DND-41 (cell line): ENCODE measurements around the gene SMYD1.

ENCODE experiments used
- ATAC-seq: fragments of 200-7000 bp; cut with Tn5 transposase; 3 replicates; pipeline ENCODE4 v1.9.1; 2021; ENCODE audit warnings: low read depth; ENCODE audit not compliant: insufficient read depth
- DNase-seq: peaks from one replicate; pipeline ENCODE4 v3.0.0-alpha.2; 2020
- H2AFZ ChIP-seq: 2 replicates; pipeline ENCODE4 v1.6.0; 2012; ENCODE audit warnings: low read depth, low read length
- H3K27ac ChIP-seq: 2 replicates; pipeline ENCODE4 v1.5.1; 2012; ENCODE audit warnings: low read length, inconsistent platforms
- H3K27me3 ChIP-seq: fragments of 200-600 bp; sonication (generic); 2 replicates; pipeline ENCODE4 v1.6.0; 2012; ENCODE audit warnings: low read length, mild to moderate bottlenecking, inconsistent platforms; ENCODE audit not compliant: insufficient read depth, poor library complexity
- H3K36me3 ChIP-seq: 2 replicates; pipeline ENCODE4 v1.5.1; 2012; ENCODE audit warnings: low read length, inconsistent platforms; ENCODE audit not compliant: insufficient read depth
- H3K4me1 ChIP-seq: 2 replicates; pipeline ENCODE4 v1.5.1; 2012; ENCODE audit warnings: mild to moderate bottlenecking, low read length; ENCODE audit not compliant: insufficient read depth
- H3K4me2 ChIP-seq: 2 replicates; pipeline ENCODE4 v1.6.0; 2012; ENCODE audit warnings: mild to moderate bottlenecking, moderate library complexity, low read length, inconsistent platforms; ENCODE audit not compliant: insufficient read depth
- H3K4me3 ChIP-seq, 2 experiments: fragments of 200-600 bp in 1 of 2; shearing (Covaris generic) in 1 of 2; 2 replicates each; pipeline ENCODE4 v1.5.1; 2012 to 2016; ENCODE audit warnings: inconsistent platforms in 2 of 2, low read length in 2 of 2, mild to moderate bottlenecking in 2 of 2, low read depth in 1 of 2, moderate library complexity in 1 of 2
- H3K79me2 ChIP-seq: 2 replicates; pipeline ENCODE4 v1.6.0; 2012; ENCODE audit warnings: low read length, inconsistent platforms; ENCODE audit not compliant: insufficient read depth
- H3K9ac ChIP-seq: 2 replicates; pipeline ENCODE4 v1.6.0; 2012; ENCODE audit warnings: low read depth, mild to moderate bottlenecking, inconsistent platforms, low read length, moderate library complexity
- H3K9me3 ChIP-seq: 2 replicates; pipeline ENCODE4 v1.5.1; 2012; ENCODE audit warnings: low read length, moderate library complexity, mild to moderate bottlenecking, inconsistent platforms; ENCODE audit not compliant: insufficient read depth, severe bottlenecking
- H4K20me1 ChIP-seq: 2 replicates; pipeline ENCODE4 v1.6.0; 2012; ENCODE audit warnings: low read length; ENCODE audit not compliant: insufficient read depth
- EZH2 ChIP-seq: IDR thresholded peaks from 3 replicates; pipeline ENCODE4 v1.6.1; 2012; ENCODE audit warnings: borderline replicate concordance, low read depth, mild to moderate bottlenecking, moderate library complexity, low read length, inconsistent platforms; ENCODE audit not compliant: severe bottlenecking
- TF ChIP-seq, protein P1 (sequence below): IDR thresholded peaks from 2 replicates; pipeline ENCODE4 v1.5.1; 2012; ENCODE audit warnings: borderline replicate concordance, low read length, moderate library complexity, mild to moderate bottlenecking; ENCODE audit not compliant: poor library complexity, severe bottlenecking; ENCODE audit errors: extremely low read depth

SMYD1 gene

DNA sequence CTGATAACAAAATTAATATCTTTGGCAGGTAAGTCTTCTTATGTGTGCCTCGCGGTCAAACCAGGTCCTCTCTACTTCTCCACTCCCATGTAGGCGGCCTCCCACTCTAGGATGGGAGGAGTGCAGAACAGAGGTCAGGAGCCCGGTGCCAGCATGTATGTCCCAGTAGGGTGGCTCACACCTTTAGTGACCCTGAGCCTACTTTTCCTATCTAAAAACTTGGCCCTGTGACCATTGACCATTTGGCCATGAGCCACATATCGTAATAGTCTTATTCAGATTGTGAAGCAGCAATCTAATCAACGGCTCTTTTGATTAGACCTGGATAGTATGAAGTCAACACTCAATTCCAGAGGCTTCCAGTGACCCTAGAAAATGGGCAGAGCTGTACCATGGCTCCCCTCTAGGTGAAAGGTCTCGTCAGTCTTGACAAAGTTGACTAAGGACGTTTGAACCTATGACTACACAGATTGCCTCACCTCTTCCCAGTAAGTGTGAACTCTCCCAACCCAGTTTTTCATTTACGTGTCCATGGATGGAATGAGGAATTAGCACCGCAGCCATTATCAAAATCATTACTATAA is 77.4 kb downstream of the SMYD1 start:
- DNase-seq (no peak), ATAC-seq (no peak)
- no peak overlapping the region for H2AFZ ChIP-seq
- H3K36me3 ChIP-seq: no peaks in the 10 kb centered on the region
- H3K79me2 ChIP-seq: no peaks in the 10 kb centered on the region
- no peak overlapping the region for H3K4me3 ChIP-seq
- no peaks in the 10 kb centered on the region for H3K4me1 ChIP-seq
- TF ChIP-seq, protein P1, sequence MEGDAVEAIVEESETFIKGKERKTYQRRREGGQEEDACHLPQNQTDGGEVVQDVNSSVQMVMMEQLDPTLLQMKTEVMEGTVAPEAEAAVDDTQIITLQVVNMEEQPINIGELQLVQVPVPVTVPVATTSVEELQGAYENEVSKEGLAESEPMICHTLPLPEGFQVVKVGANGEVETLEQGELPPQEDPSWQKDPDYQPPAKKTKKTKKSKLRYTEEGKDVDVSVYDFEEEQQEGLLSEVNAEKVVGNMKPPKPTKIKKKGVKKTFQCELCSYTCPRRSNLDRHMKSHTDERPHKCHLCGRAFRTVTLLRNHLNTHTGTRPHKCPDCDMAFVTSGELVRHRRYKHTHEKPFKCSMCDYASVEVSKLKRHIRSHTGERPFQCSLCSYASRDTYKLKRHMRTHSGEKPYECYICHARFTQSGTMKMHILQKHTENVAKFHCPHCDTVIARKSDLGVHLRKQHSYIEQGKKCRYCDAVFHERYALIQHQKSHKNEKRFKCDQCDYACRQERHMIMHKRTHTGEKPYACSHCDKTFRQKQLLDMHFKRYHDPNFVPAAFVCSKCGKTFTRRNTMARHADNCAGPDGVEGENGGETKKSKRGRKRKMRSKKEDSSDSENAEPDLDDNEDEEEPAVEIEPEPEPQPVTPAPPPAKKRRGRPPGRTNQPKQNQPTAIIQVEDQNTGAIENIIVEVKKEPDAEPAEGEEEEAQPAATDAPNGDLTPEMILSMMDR: no peak
- TF ChIP-seq EZH2: no peak
- H3K27ac ChIP-seq: no peak overlapping the region
- H3K9ac ChIP-seq: no peak overlapping the region
- H3K9me3 ChIP-seq: peaks cover 11% of the 10 kb centered on the region
- no peaks in the 10 kb centered on the region for H3K27me3 ChIP-seq
- H3K4me2 ChIP-seq: no peak overlapping the region
- no peaks in the 10 kb centered on the region for H4K20me1 ChIP-seq

DNA sequence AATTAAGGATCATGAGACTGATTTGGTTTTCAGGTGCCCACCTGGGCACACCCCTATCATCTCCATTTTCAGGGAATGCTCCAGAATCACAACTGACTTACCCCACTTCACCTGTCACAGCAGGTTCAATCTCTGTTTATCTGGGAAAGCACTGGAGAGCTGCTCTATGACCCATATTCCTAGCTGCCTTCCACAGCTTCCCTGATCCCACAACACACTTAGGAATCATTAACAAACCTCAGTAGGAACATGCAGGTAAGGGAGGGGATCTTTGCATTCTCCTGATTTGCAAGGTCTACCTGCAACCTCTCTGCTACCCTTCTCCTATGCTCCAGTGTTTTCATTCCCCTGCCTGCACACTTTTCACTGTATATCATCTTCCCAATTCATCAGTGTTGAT is 79.0 kb downstream of the SMYD1 start:
- peaks cover 11% of the 10 kb centered on the region for H3K9me3 ChIP-seq
- H3K4me3 ChIP-seq: no peak overlapping the region
- H3K9ac ChIP-seq: no peak overlapping the region
- no peaks in the 10 kb centered on the region for H3K4me1 ChIP-seq
- no peak overlapping the region for H3K27ac ChIP-seq
- no peaks in the 10 kb centered on the region for H4K20me1 ChIP-seq
- no peak overlapping the region for H3K4me2 ChIP-seq
- DNase-seq (no peak), ATAC-seq (no peak)
- TF ChIP-seq, protein P1: no peak
- TF ChIP-seq EZH2: no peak
- H3K27me3 ChIP-seq: no peaks in the 10 kb centered on the region
- H3K36me3 ChIP-seq: no peaks in the 10 kb centered on the region
- H2AFZ ChIP-seq: no peak overlapping the region
- H3K79me2 ChIP-seq: no peaks in the 10 kb centered on the region

DNA sequence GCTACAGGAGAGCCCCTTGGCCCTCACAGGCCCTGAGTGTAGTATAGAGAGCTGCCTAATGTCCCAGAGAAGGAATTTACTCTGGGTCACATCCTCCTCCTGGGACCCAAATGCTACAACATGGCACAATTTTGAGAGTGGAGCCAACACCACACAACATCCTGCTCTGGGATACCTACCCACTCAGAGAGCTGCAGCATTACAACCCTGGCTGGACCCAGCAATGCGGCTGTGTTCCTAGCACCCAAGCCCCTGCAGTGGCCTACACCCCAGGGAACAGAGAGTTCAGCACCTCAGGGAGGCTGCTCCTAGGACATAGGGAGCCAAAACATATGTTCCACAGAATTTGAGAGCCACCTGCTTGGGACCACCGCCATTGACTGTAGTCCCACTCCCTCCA is 79.5 kb downstream of the SMYD1 start:
- Histone ChIP-seq H3K9ac (no peak overlapping the region), H3K4me3 (no peak overlapping the region), H3K36me3 (no peaks in the 10 kb centered on the region), H3K27ac (no peak overlapping the region), H3K9me3 (peaks cover 11% of the 10 kb centered on the region), H2AFZ (no peak overlapping the region), H3K27me3 (no peaks in the 10 kb centered on the region), H3K79me2 (no peaks in the 10 kb centered on the region), H3K4me1 (no peaks in the 10 kb centered on the region), H3K4me2 (no peak overlapping the region), H4K20me1 (no peaks in the 10 kb centered on the region)
- ATAC-seq: no peak
- TF ChIP-seq, protein P1: no peak
- TF ChIP-seq EZH2: no peak
- no peak for DNase-seq
